HG03571 (cell line): ENCODE data around the gene YIPF4.
"Not testable (repeated sequence)": the region's sequence is repeated elsewhere in the genome, so short reads cannot be mapped to it uniquely, and the experiment has no call there.

Experiments
- ATAC-seq: cut with Tn5 transposase; IDR thresholded peaks from one replicate; pipeline ENCODE4 v1.9.1; 2021; ENCODE audit not compliant: unreplicated experiment

Gene YIPF4

GRCh38 chr2:32277674-32278477 is at the start of gene YIPF4:
YIPF4 (plus strand) TSS chr2:32277904; CDS start chr2:32278156, 252 bp downstream.
- peak; percentile 97 for ATAC-seq

- no peak for ATAC-seq
Observed at GRCh38 chr2:32228181-32228580, 49.5 kb upstream of the YIPF4 start.

- no peak for ATAC-seq
Observed at GRCh38 chr2:32229635-32230034, 48.1 kb upstream of the YIPF4 start.

- ATAC-seq, result no peak
Observed at GRCh38 chr2:32231959-32232358, 45.7 kb upstream of the YIPF4 start.

- no peak for ATAC-seq
Observed at GRCh38 chr2:32235315-32235714, 42.4 kb upstream of the YIPF4 start.

GRCh38 chr2:32237488-32237887 is 40.2 kb upstream of the YIPF4 start:
- ATAC-seq, result no peak

- ATAC-seq, result no peak
Observed at GRCh38 chr2:32237996-32238395, 39.7 kb upstream of the YIPF4 start.

GRCh38 chr2:32242331-32242730 is 35.4 kb upstream of the YIPF4 start:
- ATAC-seq, result no peak

- no peak for ATAC-seq
Observed at GRCh38 chr2:32246911-32247310, 30.8 kb upstream of the YIPF4 start.

GRCh38 chr2:32248299-32248698 is 29.4 kb upstream of the YIPF4 start:
- no peak for ATAC-seq

- ATAC-seq, result no peak
Observed at GRCh38 chr2:32249731-32250236, 27.9 kb upstream of the YIPF4 start.

- no peak for ATAC-seq
Observed at GRCh38 chr2:32250290-32250689, 27.4 kb upstream of the YIPF4 start.

- ATAC-seq, result no peak
Observed at GRCh38 chr2:32258242-32258641, 19.5 kb upstream of the YIPF4 start.

- ATAC-seq, result no peak
Observed at GRCh38 chr2:32260376-32260775, 17.3 kb upstream of the YIPF4 start.

- ATAC-seq, result no peak
Observed at GRCh38 chr2:32262105-32262504, 15.6 kb upstream of the YIPF4 start.

GRCh38 chr2:32264422-32265105 is 13.1 kb upstream of the YIPF4 start, which contains the start of gene NLRC4:
NLRC4 (minus strand) TSS chr2:32264886; CDS start chr2:32256775, 8,111 bp downstream.
- peak; percentile 91 for ATAC-seq

GRCh38 chr2:32271063-32271462 is 6.6 kb upstream of the YIPF4 start:
- no peak for ATAC-seq

- no peak for ATAC-seq
Observed at GRCh38 chr2:32272279-32272678, 5.4 kb upstream of the YIPF4 start.

- no peak for ATAC-seq
Observed at GRCh38 chr2:32274289-32274688, 3.4 kb upstream of the YIPF4 start.

- not testable (repeated sequence) for ATAC-seq
Observed at GRCh38 chr2:32275790-32276189, 1.9 kb upstream of the YIPF4 start.

- ATAC-seq, result no peak
Observed at GRCh38 chr2:32277363-32277673, 386 bp upstream of the YIPF4 start.

GRCh38 chr2:32278478-32278853 is 762 bp downstream of the YIPF4 start:
- ATAC-seq, result no peak
